ENCODE results near the gene RALGAPB.
"Not testable (repeated sequence)": the region's sequence is repeated elsewhere in the genome, so short reads cannot be mapped to it uniquely, and the experiment has no call there.

The RALGAPB gene

GRCh38 chr20:38499366-38499765, 26.7 kb downstream of the RALGAPB start:
- DNase-seq: no peak

GRCh38 chr20:38501858-38502436, 29.3 kb downstream of the RALGAPB start:
- DNase-seq: no peak

- no peak for DNase-seq
Observed at GRCh38 chr20:38504368-38505090, 31.9 kb downstream of the RALGAPB start.

GRCh38 chr20:38505091-38505455, 32.4 kb downstream of the RALGAPB start:
- DNase-seq: no peak

GRCh38 chr20:38511726-38512125, 39.1 kb downstream of the RALGAPB start:
- DNase-seq: not testable (repeated sequence)

- DNase-seq: no peak
Observed at GRCh38 chr20:38514185-38514584, 41.5 kb downstream of the RALGAPB start.

GRCh38 chr20:38514947-38515346, 42.3 kb downstream of the RALGAPB start:
- DNase-seq: no peak

- no peak for DNase-seq
Observed at GRCh38 chr20:38515631-38516030, 43.0 kb downstream of the RALGAPB start.

- no peak for DNase-seq
Observed at GRCh38 chr20:38519426-38519825, 46.8 kb downstream of the RALGAPB start.

GRCh38 chr20:38520261-38520660, 47.6 kb downstream of the RALGAPB start:
- DNase-seq: peak; percentile 7

- DNase-seq: no peak
Observed at GRCh38 chr20:38523697-38524096, 51.1 kb downstream of the RALGAPB start.

- no peak for DNase-seq
Observed at GRCh38 chr20:38528167-38528566, 55.5 kb downstream of the RALGAPB start.

- DNase-seq: no peak
Observed at GRCh38 chr20:38531021-38531420, 58.4 kb downstream of the RALGAPB start.

GRCh38 chr20:38534756-38535155, 62.1 kb downstream of the RALGAPB start:
- no peak for DNase-seq

GRCh38 chr20:38536310-38536709, 63.7 kb downstream of the RALGAPB start:
- no peak for DNase-seq

- no peak for DNase-seq
Observed at GRCh38 chr20:38537176-38537575, 64.5 kb downstream of the RALGAPB start.

GRCh38 chr20:38538789-38539188, 66.1 kb downstream of the RALGAPB start:
- DNase-seq: no peak

GRCh38 chr20:38543014-38543906, 70.6 kb downstream of the RALGAPB start:
- DNase-seq: no peak

- DNase-seq: no peak
Observed at GRCh38 chr20:38545771-38546170, 73.1 kb downstream of the RALGAPB start.

GRCh38 chr20:38547288-38548085, 74.8 kb downstream of the RALGAPB start:
- no peak for DNase-seq

- no peak for DNase-seq
Observed at GRCh38 chr20:38548356-38549083, 75.9 kb downstream of the RALGAPB start.

- DNase-seq: no peak
Observed at GRCh38 chr20:38550274-38550673, 77.6 kb downstream of the RALGAPB start.
